Transverse colon (tissue), 4 donors: ENCODE data around the gene PRR16. TPM values are rescaled to one million over a fixed set of nuclear protein-coding genes. Genes with fewer than 3 reads are reported as not detected.

Source experiments
- DNase-seq: peaks from one replicate; pipeline ENCODE4 v3.0.0-alpha.2; 2019
- H3K27ac ChIP-seq, 4 donors: fragments of 200-600 bp; sonication (generic); 2 replicates each; pipeline ENCODE4 v1.5.1; 2016 to 2018; ENCODE audit warnings: inconsistent platforms in 4 of 4
- H3K27me3 ChIP-seq: fragments of 200-600 bp; sonication (generic); 2 replicates; pipeline ENCODE4 v1.5.1; 2017; ENCODE audit warnings: inconsistent platforms
- H3K36me3 ChIP-seq, 4 donors: fragments of 200-600 bp; sonication (generic); 2 replicates each; pipeline ENCODE4 v1.5.1; 2017 to 2019; ENCODE audit warnings: inconsistent platforms in 4 of 4
- H3K4me1 ChIP-seq, 4 donors: fragments of 200-600 bp; sonication (generic); 2 replicates each; pipeline ENCODE4 v1.5.1; 2017 to 2020; ENCODE audit warnings: inconsistent platforms in 4 of 4
- H3K4me3 ChIP-seq, 4 donors: fragments of 200-600 bp; sonication (generic); 1 replicate in 1 of 4; 2 replicates in 3 of 4; pipeline versions ENCODE4 v1.5.1 to v1.6.1; 2017 to 2019; ENCODE audit warnings: inconsistent platforms in 4 of 4
- H3K9me3 ChIP-seq, 2 donors: fragments of 200-600 bp; sonication (generic); 2 replicates each; pipeline ENCODE4 v1.5.1; 2017 to 2019; ENCODE audit warnings: inconsistent platforms in 2 of 2
- CTCF ChIP-seq, 5 experiments: fragments of 200-600 bp in 3 of 5; fragments of 450-650 bp in 2 of 5; sonication (generic) in 3 of 5; IDR thresholded peaks; 1 replicate in 2 of 5; 2 replicates in 3 of 5; pipeline ENCODE4 v1.5.1; 2016 to 2017; ENCODE audit warnings: antibody characterized with exemption in 5 of 5, inconsistent platforms in 3 of 5, mild to moderate bottlenecking in 2 of 5, moderate library complexity in 1 of 5
- EP300 ChIP-seq: sonication (generic); formaldehyde crosslinking; IDR thresholded peaks from one replicate; pipeline ENCODE4 v1.6.1; 2017; ENCODE audit warnings: antibody characterized with exemption, low read depth
- POLR2A ChIP-seq: fragments of 450-650 bp; IDR thresholded peaks from one replicate; pipeline ENCODE4 v1.6.1; 2016; ENCODE audit warnings: antibody characterized with exemption, mild to moderate bottlenecking, moderate library complexity
- POLR2AphosphoS5 ChIP-seq, 3 donors: sonication (generic); formaldehyde crosslinking; IDR thresholded peaks; one replicate each; pipeline ENCODE4 v1.6.1; 2016; ENCODE audit warnings: antibody characterized with exemption in 3 of 3
- WGBS, 2 donors: methylation state at CpG; one replicate each; pipeline ENCODE4 v1.1.5; 2018; ENCODE audit warnings: low coverage in 1 of 2; 5-methylcytosine and 5-hydroxymethylcytosine counted together
- in situ Hi-C, 4 donors: fragments of 200-750 bp; cut with MboI; loops; one replicate each; pipeline versions ENCODE4 v1.15.0 to v1.15.1; 2017; ENCODE audit warnings: low sequenced_read_pairs in 3 of 4, low pct_ligation_motif_present in 1 of 4, low pct_unique_long_range_greater_than_20kb in 1 of 4
- intact Hi-C: fragments of 100-400 bp; cut with DNase I; formaldehyde crosslinking; loops from one replicate; pipeline ENCODE4 v1.15.1; 2023; ENCODE audit warnings: low total_unique reads
- total RNA-seq, 4 donors: library from RNA; depleted of rRNA; stranded (reverse); fragments of >200 nt; gene quantifications; one replicate each; pipeline ENCODE4 v1.1.0, GENCODE V29; 2016

PRR16 gene
- total RNA-seq, 4 donors from 2014 or later, result 2.7 to 9.7 (median 6.3) TPM

GRCh38 chr5:120466341-120467006 lies 2.4 kb downstream of the PRR16 start:
- Histone ChIP-seq H3K27me3 (peaks cover 62% of the 10 kb centered on the region), H3K27ac (peak overlapping the region in 2 of 4 donors; percentile 68 to 75), H3K4me1 (peaks cover 0 to 25% (median 15%) of the 10 kb centered on the region in 4 donors), H3K9me3 (no peaks in the 10 kb centered on the region), H3K4me3 (peak overlapping the region in 1 of 4 donors; percentile 54), H3K36me3 (no peaks in the 10 kb centered on the region)
- intact Hi-C loops, result no loop called here
- 72 to 80% methylated on average over 4 of the region's 4 CpGs for whole genome bisulfite sequencing, 2 donors
- TF ChIP-seq CTCF (IDR thresholded peaks at IDR 0.05) (no peak), EP300 (no peak), POLR2A (no peak), POLR2AphosphoS5 (IDR thresholded peaks at IDR 0.05) (no peak)
- no peak for DNase-seq
- in situ Hi-C loops, result loop anchor here in 1 of 4 donors (25.0 kb wide), 1 partner anchor 529 kb away; no protein-coding TSS in a partner anchor

- H3K36me3 ChIP-seq, result no peaks in the 10 kb centered on the region
- no peak overlapping the region for H3K4me3 ChIP-seq
- TF ChIP-seq POLR2AphosphoS5 (IDR thresholded peaks at IDR 0.05) (no peak), EP300 (no peak), CTCF (IDR thresholded peaks at IDR 0.05) (no peak), POLR2A (no peak)
- H3K27me3 ChIP-seq, result peaks cover 9% of the 10 kb centered on the region
- H3K27ac ChIP-seq, result no peak overlapping the region
- DNase-seq, result no peak
- in situ Hi-C loops, result loop anchor here in 1 of 4 donors (25.0 kb wide), 1 partner anchor 535 kb away; no protein-coding TSS in a partner anchor
- no peaks in the 10 kb centered on the region for H3K9me3 ChIP-seq
- intact Hi-C loops, result no loop called here
- H3K4me1 ChIP-seq, result no peaks in the 10 kb centered on the region
These were observed 7.9 kb downstream of the PRR16 start for GRCh38 chr5:120471971-120472370.

GRCh38 chr5:120472911-120473310 lies 8.8 kb downstream of the PRR16 start:
- no peaks in the 10 kb centered on the region for H3K9me3 ChIP-seq
- no peaks in the 10 kb centered on the region for H3K4me1 ChIP-seq
- DNase-seq, result no peak
- intact Hi-C loops (no loop called here), in situ Hi-C loops (loop anchor here in 1 of 4 donors (25.0 kb wide), 1 partner anchor 536 kb away; no protein-coding TSS in a partner anchor)
- H3K4me3 ChIP-seq, result no peak overlapping the region
- H3K27ac ChIP-seq, result no peak overlapping the region
- TF ChIP-seq POLR2AphosphoS5 (IDR thresholded peaks at IDR 0.05) (no peak), POLR2A (no peak), CTCF (IDR thresholded peaks at IDR 0.05) (no peak), EP300 (no peak)
- H3K36me3 ChIP-seq, result no peaks in the 10 kb centered on the region
- H3K27me3 ChIP-seq, result peaks cover 2% of the 10 kb centered on the region

GRCh38 chr5:120473332-120473731 lies 9.2 kb downstream of the PRR16 start:
- Histone ChIP-seq H3K4me1 (no peaks in the 10 kb centered on the region), H3K27me3 (no peaks in the 10 kb centered on the region), H3K4me3 (no peak overlapping the region), H3K9me3 (no peaks in the 10 kb centered on the region), H3K27ac (no peak overlapping the region), H3K36me3 (no peaks in the 10 kb centered on the region)
- TF ChIP-seq CTCF (IDR thresholded peaks at IDR 0.05) (no peak), POLR2AphosphoS5 (IDR thresholded peaks at IDR 0.05) (no peak), POLR2A (no peak), EP300 (no peak)
- WGBS, 2 donors, result 67 to 75% methylated on average over 2 of the region's 2 CpGs
- no peak for DNase-seq
- in situ Hi-C loops, result loop anchor here in 1 of 4 donors (25.0 kb wide), 1 partner anchor 536 kb away; no protein-coding TSS in a partner anchor
- intact Hi-C loops, result no loop called here
